K562 (cell line): ENCODE results near the gene FAM161A. TPM values are rescaled to one million over a fixed set of nuclear protein-coding genes. Genes with fewer than 3 reads are reported as not detected.

ENCODE experiments used
- BACH1 ChIP-seq: fragments of 200-800 bp; sonication (Bioruptor generic); IDR thresholded peaks from 2 replicates; pipeline ENCODE4 v1.6.1; 2016; ENCODE audit warnings: missing genetic modification characterization, missing compliant biosample characterization
- BRF1 ChIP-seq: IDR thresholded peaks from 3 replicates; pipeline ENCODE4 v1.6.1; 2011; ENCODE audit warnings: borderline replicate concordance, mild to moderate bottlenecking; ENCODE audit not compliant: insufficient read length; ENCODE audit errors: extremely low read depth
- CHD4 ChIP-seq: fragments of 200-600 bp; sonication (generic); IDR thresholded peaks from 3 replicates; pipeline ENCODE4 v1.6.1; 2012; ENCODE audit warnings: low read depth, mild to moderate bottlenecking, mixed read lengths, low read length, inconsistent platforms; ENCODE audit not compliant: insufficient read depth, insufficient replicate concordance, poor library complexity, severe bottlenecking
- DPF2 ChIP-seq: fragments of 450-650 bp; IDR thresholded peaks from 2 replicates; pipeline ENCODE4 v1.6.1; 2016
- ELF2 ChIP-seq: fragments of 250-450 bp; sonication (Bioruptor Pico); IDR thresholded peaks from 2 replicates; pipeline ENCODE4 v1.5.0; 2021; ENCODE audit warnings: mild to moderate bottlenecking
- HMGN3 ChIP-seq: IDR thresholded peaks from 2 replicates; pipeline ENCODE4 v1.6.1; 2011; ENCODE audit warnings: borderline replicate concordance, low read depth, mild to moderate bottlenecking, mixed read lengths, low read length; ENCODE audit not compliant: insufficient read length; ENCODE audit errors: extremely low read depth
- MXI1 ChIP-seq: IDR thresholded peaks from 2 replicates; pipeline ENCODE4 v1.6.1; 2011; ENCODE audit warnings: low read depth, mild to moderate bottlenecking, improper control_type of control experiment, low read length
- NCOA1 ChIP-seq: fragments of 450-650 bp; IDR thresholded peaks from 2 replicates; pipeline ENCODE4 v1.6.1; 2016; ENCODE audit warnings: low read depth
- NCOA4 ChIP-seq: fragments of 450-650 bp; IDR thresholded peaks from 2 replicates; pipeline ENCODE4 v1.6.1; 2018; ENCODE audit warnings: mild to moderate bottlenecking; ENCODE audit not compliant: partially characterized antibody
- RBM15 ChIP-seq: fragments of 200-400 bp; formaldehyde crosslinking; IDR thresholded peaks from 2 replicates; pipeline ENCODE4 v1.6.1; 2018; ENCODE audit warnings: mild to moderate bottlenecking, low read length, moderate library complexity; ENCODE audit not compliant: insufficient read depth
- RBM22 ChIP-seq: fragments of 200-400 bp; formaldehyde crosslinking; IDR thresholded peaks from 2 replicates; pipeline ENCODE4 v1.6.1; 2018; ENCODE audit warnings: low read length, low read depth; ENCODE audit not compliant: poor library complexity, severe bottlenecking
- TRIM24 ChIP-seq, 2 experiments: fragments of 450-650 bp; IDR thresholded peaks; 2 replicates each; pipeline ENCODE4 v1.6.1; 2016
- YY1 ChIP-seq, 3 experiments: IDR thresholded peaks; 2 replicates each; pipeline ENCODE4 v1.6.1; 2011; ENCODE audit warnings: low read length in 2 of 3, mild to moderate bottlenecking in 2 of 3, moderate library complexity in 2 of 3, borderline replicate concordance in 1 of 3, control low read depth in 1 of 3, low read depth in 1 of 3; ENCODE audit not compliant: insufficient read depth in 3 of 3, insufficient replicate concordance in 2 of 3, control insufficient read depth in 1 of 3, insufficient read length in 1 of 3; ENCODE audit errors: extremely low read depth in 1 of 3
- ZFPM2 ChIP-seq: fragments of 250-450 bp; sonication (Bioruptor Pico); IDR thresholded peaks from 2 replicates; pipeline ENCODE4 v1.5.1; 2022; ENCODE audit warnings: mild to moderate bottlenecking
- ZNF263 ChIP-seq: sonication (generic); formaldehyde crosslinking; IDR thresholded peaks from 2 replicates; pipeline ENCODE4 v1.8.0; 2022; ENCODE audit warnings: mild to moderate bottlenecking, missing genetic modification reagents, borderline replicate concordance
- ZNF79 ChIP-seq: fragments of 250-450 bp; sonication (Bioruptor Pico); IDR thresholded peaks from 2 replicates; pipeline ENCODE4 v1.4.0; 2020; ENCODE audit warnings: low read depth, mild to moderate bottlenecking, moderate library complexity
- polyA plus RNA-seq, 8 experiments: library from polyadenylated mRNA; depleted of rRNA in 4 of 8; stranded (reverse) in 5 of 8; unstranded in 3 of 8; fragments of >200 nt; fragmentation: Nextera tagmentation in 2 of 8; fragmentation: Illumina TruSeq in 1 of 8; extraction: Ambion mirVana in 2 of 8; extraction: Trizol in 1 of 8; gene quantifications; 2 replicates each; pipeline versions ENCODE4 v1.2.1 to v1.2.3, GENCODE V29; 2011 to 2014; ENCODE audit warnings: inconsistent platforms in 1 of 8, missing spikeins in 1 of 8
- total RNA-seq, 7 experiments: library from RNA; depleted of rRNA in 6 of 7; stranded (reverse); fragments of >200 nt in 6 of 7; fragmentation: Illumina TruSeq in 2 of 7; extraction: Trizol in 2 of 7; gene quantifications; 2 replicates each; pipeline versions ENCODE4 v1.2.1 to v1.2.3, GENCODE V29; 2011 to 2021; ENCODE audit warnings: low replicate concordance in 1 of 7
- TF ChIP-seq, protein P1 (sequence below): sonication (generic); formaldehyde crosslinking; IDR thresholded peaks from 2 replicates; pipeline ENCODE4 v1.8.1; 2023; ENCODE audit warnings: mild to moderate bottlenecking, missing genetic modification reagents
- TF ChIP-seq, protein P2 (sequence below): fragments of 450-650 bp; IDR thresholded peaks from 2 replicates; pipeline ENCODE4 v1.6.1; 2017; ENCODE audit warnings: antibody characterized with exemption
- TF ChIP-seq, protein P3 (sequence below): sonication (generic); formaldehyde crosslinking; IDR thresholded peaks from 2 replicates; pipeline ENCODE4 v1.8.0; 2022; ENCODE audit warnings: mild to moderate bottlenecking, missing genetic modification reagents, borderline replicate concordance
- TF ChIP-seq, protein P4 (sequence below): fragments of 250-450 bp; sonication (Bioruptor Pico); IDR thresholded peaks from 2 replicates; pipeline ENCODE4 v1.8.0; 2022; ENCODE audit warnings: inconsistent platforms, mild to moderate bottlenecking, moderate library complexity, borderline replicate concordance

The FAM161A gene
- total and polyA plus RNA-seq, 9 of the 15 experiments (the other 6 are each of a cell fraction or from before 2014, with no cell fraction given), result 0.27 to 1.4 (median 0.80) TPM

DNA sequence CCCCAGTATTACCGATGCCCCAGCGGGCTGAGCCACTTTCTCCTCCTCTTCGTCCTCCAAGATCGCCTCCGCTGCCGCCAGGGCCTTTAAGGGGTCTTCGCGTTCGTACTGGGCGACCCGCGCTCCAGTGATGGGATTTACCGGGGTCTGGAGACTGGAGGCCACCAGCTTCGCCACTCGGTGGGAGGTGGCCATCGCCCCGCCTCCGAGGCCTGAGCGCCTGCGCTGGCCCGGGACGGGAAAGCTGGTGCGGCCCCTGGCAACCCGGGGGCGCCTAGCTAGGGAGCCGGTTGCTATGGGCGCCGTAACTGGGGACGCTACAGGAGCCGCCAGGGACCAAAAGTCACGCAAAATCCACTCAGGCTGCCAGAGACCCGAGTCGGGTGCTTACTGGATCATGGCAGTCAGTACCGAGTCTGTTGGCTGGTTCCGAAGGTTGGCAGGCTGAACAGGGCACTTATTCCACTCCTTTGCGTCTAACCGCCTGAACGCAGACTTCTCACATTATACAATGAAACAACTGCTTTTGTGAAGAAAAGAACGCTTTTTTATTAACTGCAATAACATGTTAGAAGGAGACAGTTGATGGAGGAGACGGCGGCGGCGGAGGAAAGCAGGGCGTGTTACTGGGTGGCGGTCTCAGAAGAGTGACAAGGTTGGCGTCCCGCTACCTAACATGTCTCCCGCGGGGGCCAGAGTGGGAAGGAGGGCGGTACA is at the start of gene FAM161A (continued):
- TF ChIP-seq YY1 (IDR thresholded peaks at IDR 0.05; ENCODE audit: borderline replicate concordance in 1 of 3, control insufficient read depth in 1 of 3, extremely low read depth in 1 of 3, insufficient read depth in 3 of 3, insufficient read length in 1 of 3, insufficient replicate concordance in 2 of 3, low read depth in 1 of 3, low read length in 2 of 3) (peak in 2 of 3 experiments; percentile 30 to 45), NCOA4 (no peak), DPF2 (peak; percentile 15; the same call in 1 of the 2 replicates), RBM22 (peak; percentile 50), ZFPM2 (CRISPR knock-in tag) (no peak), TRIM24 (IDR thresholded peaks at IDR 0.05) (no peak), MXI1 (peak; percentile 72; the same call in 1 of the 2 replicates), CHD4 (peak; percentile 19), NCOA1 (no peak), RBM15 (no peak), ZNF79 (CRISPR knock-in tag) (no peak), ZNF263 (no peak), BACH1 (no peak), HMGN3 (peak; percentile 18), ELF2 (CRISPR knock-in tag) (no peak), BRF1 (no peak)
- TF ChIP-seq, protein P1, sequence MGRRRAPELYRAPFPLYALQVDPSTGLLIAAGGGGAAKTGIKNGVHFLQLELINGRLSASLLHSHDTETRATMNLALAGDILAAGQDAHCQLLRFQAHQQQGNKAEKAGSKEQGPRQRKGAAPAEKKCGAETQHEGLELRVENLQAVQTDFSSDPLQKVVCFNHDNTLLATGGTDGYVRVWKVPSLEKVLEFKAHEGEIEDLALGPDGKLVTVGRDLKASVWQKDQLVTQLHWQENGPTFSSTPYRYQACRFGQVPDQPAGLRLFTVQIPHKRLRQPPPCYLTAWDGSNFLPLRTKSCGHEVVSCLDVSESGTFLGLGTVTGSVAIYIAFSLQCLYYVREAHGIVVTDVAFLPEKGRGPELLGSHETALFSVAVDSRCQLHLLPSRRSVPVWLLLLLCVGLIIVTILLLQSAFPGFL (CRISPR knock-in tag), result 0 out of 2 replicates have a peak, but pooled peaks have one; percentile 67
- TF ChIP-seq, protein P2, sequence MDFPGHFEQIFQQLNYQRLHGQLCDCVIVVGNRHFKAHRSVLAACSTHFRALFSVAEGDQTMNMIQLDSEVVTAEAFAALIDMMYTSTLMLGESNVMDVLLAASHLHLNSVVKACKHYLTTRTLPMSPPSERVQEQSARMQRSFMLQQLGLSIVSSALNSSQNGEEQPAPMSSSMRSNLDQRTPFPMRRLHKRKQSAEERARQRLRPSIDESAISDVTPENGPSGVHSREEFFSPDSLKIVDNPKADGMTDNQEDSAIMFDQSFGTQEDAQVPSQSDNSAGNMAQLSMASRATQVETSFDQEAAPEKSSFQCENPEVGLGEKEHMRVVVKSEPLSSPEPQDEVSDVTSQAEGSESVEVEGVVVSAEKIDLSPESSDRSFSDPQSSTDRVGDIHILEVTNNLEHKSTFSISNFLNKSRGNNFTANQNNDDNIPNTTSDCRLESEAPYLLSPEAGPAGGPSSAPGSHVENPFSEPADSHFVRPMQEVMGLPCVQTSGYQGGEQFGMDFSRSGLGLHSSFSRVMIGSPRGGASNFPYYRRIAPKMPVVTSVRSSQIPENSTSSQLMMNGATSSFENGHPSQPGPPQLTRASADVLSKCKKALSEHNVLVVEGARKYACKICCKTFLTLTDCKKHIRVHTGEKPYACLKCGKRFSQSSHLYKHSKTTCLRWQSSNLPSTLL, result no peak
- TF ChIP-seq, protein P3, sequence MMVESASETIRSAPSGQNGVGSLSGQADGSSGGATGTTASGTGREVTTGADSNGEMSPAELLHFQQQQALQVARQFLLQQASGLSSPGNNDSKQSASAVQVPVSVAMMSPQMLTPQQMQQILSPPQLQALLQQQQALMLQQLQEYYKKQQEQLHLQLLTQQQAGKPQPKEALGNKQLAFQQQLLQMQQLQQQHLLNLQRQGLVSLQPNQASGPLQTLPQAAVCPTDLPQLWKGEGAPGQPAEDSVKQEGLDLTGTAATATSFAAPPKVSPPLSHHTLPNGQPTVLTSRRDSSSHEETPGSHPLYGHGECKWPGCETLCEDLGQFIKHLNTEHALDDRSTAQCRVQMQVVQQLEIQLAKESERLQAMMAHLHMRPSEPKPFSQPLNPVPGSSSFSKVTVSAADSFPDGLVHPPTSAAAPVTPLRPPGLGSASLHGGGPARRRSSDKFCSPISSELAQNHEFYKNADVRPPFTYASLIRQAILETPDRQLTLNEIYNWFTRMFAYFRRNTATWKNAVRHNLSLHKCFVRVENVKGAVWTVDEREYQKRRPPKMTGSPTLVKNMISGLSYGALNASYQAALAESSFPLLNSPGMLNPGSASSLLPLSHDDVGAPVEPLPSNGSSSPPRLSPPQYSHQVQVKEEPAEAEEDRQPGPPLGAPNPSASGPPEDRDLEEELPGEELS, result no peak
- TF ChIP-seq, protein P4, sequence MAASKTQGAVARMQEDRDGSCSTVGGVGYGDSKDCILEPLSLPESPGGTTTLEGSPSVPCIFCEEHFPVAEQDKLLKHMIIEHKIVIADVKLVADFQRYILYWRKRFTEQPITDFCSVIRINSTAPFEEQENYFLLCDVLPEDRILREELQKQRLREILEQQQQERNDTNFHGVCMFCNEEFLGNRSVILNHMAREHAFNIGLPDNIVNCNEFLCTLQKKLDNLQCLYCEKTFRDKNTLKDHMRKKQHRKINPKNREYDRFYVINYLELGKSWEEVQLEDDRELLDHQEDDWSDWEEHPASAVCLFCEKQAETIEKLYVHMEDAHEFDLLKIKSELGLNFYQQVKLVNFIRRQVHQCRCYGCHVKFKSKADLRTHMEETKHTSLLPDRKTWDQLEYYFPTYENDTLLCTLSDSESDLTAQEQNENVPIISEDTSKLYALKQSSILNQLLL (CRISPR knock-in tag), result no peak
